Measurements from ENCODE around the gene GRB2. TPM values are rescaled to one million over a fixed set of nuclear protein-coding genes. Genes with fewer than 3 reads are reported as not detected.

The GRB2 gene
- total RNA-seq, 1 donor: 68.8 TPM

DNA sequence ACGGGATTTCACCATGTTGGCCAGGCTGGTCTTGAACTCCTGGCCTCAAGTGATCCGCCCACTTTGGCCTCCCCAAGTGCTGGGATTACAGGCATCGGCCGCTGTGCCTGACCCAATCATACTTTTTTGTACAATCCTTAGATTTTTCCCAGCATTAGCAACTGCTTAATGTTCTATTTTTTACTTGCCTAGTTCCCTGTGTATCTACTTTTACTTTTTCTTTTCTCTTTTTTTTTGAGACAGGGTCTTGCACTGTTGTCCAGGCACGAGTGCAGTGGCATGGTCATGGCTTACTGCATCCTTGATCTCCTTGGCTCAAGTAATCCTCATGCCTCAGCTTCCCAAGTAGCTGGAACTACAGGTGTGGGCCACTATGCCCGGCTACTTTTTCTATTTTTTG is 9.5 kb downstream of the GRB2 start:
- no peak overlapping the region for H3K4me3 ChIP-seq (ENCODE audit: insufficient read depth, low read length)
- H3K27ac ChIP-seq (ENCODE audit: low read depth, low read length): no peak overlapping the region
- H2AFZ ChIP-seq (ENCODE audit: low read length): no peak overlapping the region
- H3K9me3 ChIP-seq (ENCODE audit: low read depth, low read length): no peaks in the 10 kb centered on the region
- TF ChIP-seq, protein P1, sequence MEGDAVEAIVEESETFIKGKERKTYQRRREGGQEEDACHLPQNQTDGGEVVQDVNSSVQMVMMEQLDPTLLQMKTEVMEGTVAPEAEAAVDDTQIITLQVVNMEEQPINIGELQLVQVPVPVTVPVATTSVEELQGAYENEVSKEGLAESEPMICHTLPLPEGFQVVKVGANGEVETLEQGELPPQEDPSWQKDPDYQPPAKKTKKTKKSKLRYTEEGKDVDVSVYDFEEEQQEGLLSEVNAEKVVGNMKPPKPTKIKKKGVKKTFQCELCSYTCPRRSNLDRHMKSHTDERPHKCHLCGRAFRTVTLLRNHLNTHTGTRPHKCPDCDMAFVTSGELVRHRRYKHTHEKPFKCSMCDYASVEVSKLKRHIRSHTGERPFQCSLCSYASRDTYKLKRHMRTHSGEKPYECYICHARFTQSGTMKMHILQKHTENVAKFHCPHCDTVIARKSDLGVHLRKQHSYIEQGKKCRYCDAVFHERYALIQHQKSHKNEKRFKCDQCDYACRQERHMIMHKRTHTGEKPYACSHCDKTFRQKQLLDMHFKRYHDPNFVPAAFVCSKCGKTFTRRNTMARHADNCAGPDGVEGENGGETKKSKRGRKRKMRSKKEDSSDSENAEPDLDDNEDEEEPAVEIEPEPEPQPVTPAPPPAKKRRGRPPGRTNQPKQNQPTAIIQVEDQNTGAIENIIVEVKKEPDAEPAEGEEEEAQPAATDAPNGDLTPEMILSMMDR (IDR thresholded peaks at IDR 0.05; ENCODE audit: extremely low read depth, low read depth, low read length): no peak
- no peak overlapping the region for H3K4me2 ChIP-seq (ENCODE audit: insufficient read depth, low read length)
- H3K4me1 ChIP-seq (ENCODE audit: insufficient read depth, low read length): peaks cover 32% of the 10 kb centered on the region
- no peak for DNase-seq (ENCODE audit: insufficient read length, low spot score, missing footprints)
- H4K20me1 ChIP-seq (ENCODE audit: insufficient read depth, low read length): peaks cover 16% of the 10 kb centered on the region
- no peaks in the 10 kb centered on the region for H3K36me3 ChIP-seq (ENCODE audit: insufficient read depth, low read length)
- H3K79me2 ChIP-seq (ENCODE audit: insufficient read depth, low read length): peaks cover 94% of the 10 kb centered on the region
- no peaks in the 10 kb centered on the region for H3K27me3 ChIP-seq (ENCODE audit: insufficient read depth, low read length)

DNA sequence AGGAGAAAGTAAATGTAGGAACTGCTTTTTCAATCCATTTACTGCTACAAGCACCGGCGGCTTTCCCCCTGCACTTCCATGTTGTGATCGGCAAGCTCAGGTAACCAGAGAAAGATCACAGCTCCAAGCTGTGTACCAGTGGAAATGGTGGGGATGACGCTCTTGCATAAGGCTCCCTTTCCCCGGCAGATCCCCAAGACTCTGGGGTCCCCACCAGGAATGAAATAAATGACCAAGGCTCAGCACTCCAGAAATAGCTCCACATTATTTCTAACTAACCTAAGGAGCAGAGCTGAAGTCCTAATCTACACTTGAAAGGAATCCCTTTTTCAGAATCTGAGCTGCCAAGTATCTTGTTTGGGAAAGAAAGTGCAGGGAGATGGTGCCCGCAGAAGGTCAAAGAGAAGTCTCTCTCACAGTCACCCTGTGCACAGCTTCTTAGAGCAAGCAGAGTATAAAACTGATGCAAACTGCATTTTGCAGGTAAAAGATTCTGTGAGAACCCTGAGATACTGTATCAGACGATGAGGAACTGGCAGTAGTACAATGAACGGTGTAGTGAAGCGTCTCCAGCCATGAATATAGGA is 11.1 kb downstream of the GRB2 start:
- Histone ChIP-seq H3K9me3 (ENCODE audit: low read depth, low read length) (no peaks in the 10 kb centered on the region), H3K36me3 (ENCODE audit: insufficient read depth, low read length) (no peaks in the 10 kb centered on the region), H3K27me3 (ENCODE audit: insufficient read depth, low read length) (no peaks in the 10 kb centered on the region), H3K4me3 (ENCODE audit: insufficient read depth, low read length) (peak overlapping the region; percentile 78), H2AFZ (ENCODE audit: low read length) (peak overlapping the region; percentile 71), H3K79me2 (ENCODE audit: insufficient read depth, low read length) (peaks cover 90% of the 10 kb centered on the region), H3K4me2 (ENCODE audit: insufficient read depth, low read length) (peak overlapping the region; percentile 79), H4K20me1 (ENCODE audit: insufficient read depth, low read length) (peaks cover 20% of the 10 kb centered on the region), H3K27ac (ENCODE audit: low read depth, low read length) (peak overlapping the region; percentile 57), H3K4me1 (ENCODE audit: insufficient read depth, low read length) (peaks cover 38% of the 10 kb centered on the region)
- DNase-seq (ENCODE audit: insufficient read length, low spot score, missing footprints): peak; percentile 62
- TF ChIP-seq, protein P1 (IDR thresholded peaks at IDR 0.05; ENCODE audit: extremely low read depth, low read depth, low read length): no peak

DNA sequence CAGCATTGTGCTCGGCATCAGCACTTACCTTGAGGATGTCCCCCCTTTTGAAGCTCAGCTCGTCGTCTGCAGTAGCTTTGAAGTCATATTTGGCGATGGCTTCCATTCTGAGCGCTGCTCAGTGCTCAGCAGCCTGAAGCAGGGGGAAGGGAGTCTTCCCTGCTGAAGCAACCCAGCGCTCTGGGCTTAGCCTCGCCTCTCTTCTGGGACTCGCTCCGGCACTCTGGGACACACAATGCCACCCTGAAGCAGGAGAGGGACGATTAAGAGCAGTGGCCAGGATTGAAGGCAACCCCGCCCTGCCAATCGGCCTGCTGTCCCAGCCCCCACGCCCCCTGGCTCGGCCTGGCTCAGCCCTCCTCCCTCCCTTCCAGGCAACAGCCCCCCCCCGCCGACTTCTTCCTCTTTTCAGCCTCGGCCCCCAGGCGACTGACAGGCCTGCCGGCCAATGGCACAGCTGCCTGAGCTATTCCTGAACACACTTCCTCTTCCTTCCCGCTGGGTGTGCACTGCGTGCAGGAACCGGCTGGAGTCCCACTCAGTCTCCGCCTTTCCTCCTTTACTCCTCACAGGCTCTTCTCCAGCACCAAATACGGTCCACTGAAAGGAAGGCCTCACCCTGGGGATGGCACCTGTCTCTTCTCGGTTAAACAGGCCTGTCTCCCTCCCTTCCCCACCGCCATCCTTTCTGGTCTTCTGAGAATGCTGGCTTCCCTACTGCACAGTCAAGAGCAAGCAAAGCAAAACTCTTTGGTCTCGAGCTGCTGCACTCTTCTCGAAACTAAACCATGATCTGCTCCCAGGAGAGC is 11.8 kb downstream of the GRB2 start:
- Histone ChIP-seq H3K27ac (ENCODE audit: low read depth, low read length) (peak overlapping the region; percentile 57), H2AFZ (ENCODE audit: low read length) (peak overlapping the region; percentile 82), H3K36me3 (ENCODE audit: insufficient read depth, low read length) (no peaks in the 10 kb centered on the region), H3K79me2 (ENCODE audit: insufficient read depth, low read length) (peaks cover 90% of the 10 kb centered on the region), H3K9me3 (ENCODE audit: low read depth, low read length) (no peaks in the 10 kb centered on the region), H3K4me3 (ENCODE audit: insufficient read depth, low read length) (peak overlapping the region; percentile 78), H4K20me1 (ENCODE audit: insufficient read depth, low read length) (peaks cover 25% of the 10 kb centered on the region), H3K27me3 (ENCODE audit: insufficient read depth, low read length) (no peaks in the 10 kb centered on the region), H3K4me2 (ENCODE audit: insufficient read depth, low read length) (peak overlapping the region; percentile 79), H3K4me1 (ENCODE audit: insufficient read depth, low read length) (peaks cover 38% of the 10 kb centered on the region)
- TF ChIP-seq, protein P1 (IDR thresholded peaks at IDR 0.05; ENCODE audit: extremely low read depth, low read depth, low read length): no peak
- DNase-seq (ENCODE audit: insufficient read length, low spot score, missing footprints): peak; percentile 98

DNA sequence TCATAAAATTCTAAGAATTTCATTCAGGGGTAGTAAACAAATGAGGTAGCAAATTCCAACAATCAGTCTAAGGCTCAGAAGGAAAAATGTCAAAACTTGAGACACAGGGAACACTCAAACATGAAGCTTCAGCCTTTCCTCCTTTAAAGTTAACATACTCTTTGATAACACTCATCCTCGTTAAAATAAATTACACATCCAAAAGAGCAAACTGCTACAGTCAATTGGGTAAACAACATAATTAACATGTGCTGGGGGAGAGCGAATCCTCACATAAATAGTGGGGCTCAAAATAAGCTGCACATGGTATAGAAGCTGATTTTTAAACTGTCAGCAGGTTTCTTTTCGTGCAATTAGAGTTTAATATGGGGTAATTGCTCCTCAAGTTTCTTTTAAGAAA is 12.9 kb downstream of the GRB2 start:
- Histone ChIP-seq H4K20me1 (ENCODE audit: insufficient read depth, low read length) (peaks cover 30% of the 10 kb centered on the region), H3K79me2 (ENCODE audit: insufficient read depth, low read length) (peaks cover 91% of the 10 kb centered on the region), H3K36me3 (ENCODE audit: insufficient read depth, low read length) (no peaks in the 10 kb centered on the region), H3K9me3 (ENCODE audit: low read depth, low read length) (no peaks in the 10 kb centered on the region), H3K27ac (ENCODE audit: low read depth, low read length) (peak overlapping the region; percentile 0), H3K4me1 (ENCODE audit: insufficient read depth, low read length) (peaks cover 38% of the 10 kb centered on the region), H2AFZ (ENCODE audit: low read length) (no peak overlapping the region), H3K4me2 (ENCODE audit: insufficient read depth, low read length) (peak overlapping the region; percentile 79), H3K27me3 (ENCODE audit: insufficient read depth, low read length) (no peaks in the 10 kb centered on the region), H3K4me3 (ENCODE audit: insufficient read depth, low read length) (peak overlapping the region; percentile 78)
- TF ChIP-seq, protein P1 (IDR thresholded peaks at IDR 0.05; ENCODE audit: extremely low read depth, low read depth, low read length): no peak
- DNase-seq (ENCODE audit: insufficient read length, low spot score, missing footprints): no peak

Data from osteoblast (primary cell).